SW480 (cell line): ENCODE results near the gene ACACA.

Experiments used
- DNase-seq: peaks from one replicate; pipeline ENCODE4 v3.0.0-alpha.2; 2016; ENCODE audit warnings: low spot score

The ACACA gene

GRCh38 chr17:37342589-37342988, 64.0 kb downstream of the ACACA start:
- no peak for DNase-seq

- no peak for DNase-seq
These were observed 65.8 kb downstream of the ACACA start for GRCh38 chr17:37340804-37341203.

DNA sequence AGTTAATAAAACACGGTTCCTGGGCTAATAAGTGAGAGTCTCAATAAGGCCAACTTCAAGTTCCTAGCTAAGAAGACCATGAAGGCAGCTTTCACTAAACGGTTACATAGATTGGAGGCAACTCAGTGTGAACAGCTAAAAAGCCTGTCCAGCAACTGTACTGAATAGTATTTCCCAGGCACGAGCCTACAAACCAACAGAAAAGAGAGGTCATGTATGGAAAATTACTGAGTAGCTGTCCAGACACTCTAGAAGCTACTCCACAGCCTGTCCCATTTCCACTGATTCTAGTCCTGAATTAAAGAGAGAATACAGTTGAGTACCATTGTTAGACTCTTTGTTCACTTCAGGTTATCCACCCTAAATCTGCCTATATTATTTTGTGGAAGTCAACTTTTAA, 67.3 kb downstream of the ACACA start:
- no peak for DNase-seq

GRCh38 chr17:37338847-37339246, 67.8 kb downstream of the ACACA start:
- no peak for DNase-seq

- DNase-seq = no peak
These were observed 79.1 kb downstream of the ACACA start for GRCh38 chr17:37327341-37328090.

DNA sequence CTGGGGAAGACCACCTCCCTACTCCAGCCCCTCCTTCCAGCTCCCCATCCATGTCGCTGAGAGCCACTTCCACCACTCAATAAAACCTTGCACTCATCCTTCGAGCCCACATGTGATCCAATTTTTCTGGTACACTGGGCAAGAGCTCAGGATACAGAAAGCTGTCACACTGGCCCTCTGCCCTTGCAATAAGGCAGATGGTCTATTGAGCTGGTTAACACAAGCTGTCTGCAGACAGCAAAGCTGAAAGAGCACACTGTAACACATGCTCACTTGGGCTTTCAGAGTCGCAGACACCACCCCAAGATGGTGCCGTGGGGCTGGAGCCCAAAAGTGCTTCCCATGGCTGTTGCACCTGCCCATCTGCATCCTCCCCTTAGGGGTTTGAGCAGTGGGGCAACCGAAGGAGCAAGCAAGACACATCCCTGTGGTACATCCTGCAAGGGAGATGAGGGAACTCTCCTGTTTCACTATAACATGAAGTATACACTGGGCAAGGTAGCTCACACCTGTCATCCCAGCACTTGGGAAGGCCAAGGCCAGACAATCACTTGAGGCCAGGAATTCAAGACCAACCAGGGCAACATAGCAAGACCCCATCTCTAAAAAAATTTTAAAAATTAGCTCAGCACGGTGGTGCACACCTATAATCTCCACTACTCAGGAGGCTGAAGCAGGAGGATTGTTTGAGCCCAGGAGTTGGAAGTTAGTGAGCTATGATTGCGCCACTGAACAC, 83.6 kb downstream of the ACACA start:
- DNase-seq = no peak

DNA sequence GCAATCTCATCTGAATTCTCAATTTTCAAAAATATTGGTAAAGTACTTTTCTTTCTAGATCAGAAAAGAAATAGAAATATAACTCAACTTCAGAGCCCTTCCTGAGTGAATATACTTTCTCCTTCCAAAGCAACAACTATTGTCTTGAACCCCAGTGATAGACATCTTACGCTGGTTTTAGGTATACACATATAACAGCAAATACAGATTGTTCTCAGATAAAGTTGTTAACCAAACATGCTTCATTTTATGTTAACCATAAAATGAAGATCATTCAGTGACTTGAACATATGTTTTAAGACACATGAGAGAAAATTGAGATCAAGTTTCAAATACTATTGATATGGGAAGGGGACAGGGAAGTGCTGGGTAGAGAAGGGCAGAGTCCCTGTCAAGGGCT, 84.5 kb downstream of the ACACA start:
- no peak for DNase-seq

GRCh38 chr17:37318931-37319594, 87.6 kb downstream of the ACACA start:
- no peak for DNase-seq

- DNase-seq = no peak
These were observed 88.8 kb downstream of the ACACA start for GRCh38 chr17:37317867-37318266.

- no peak for DNase-seq
These were observed 91.0 kb downstream of the ACACA start for GRCh38 chr17:37315601-37316000.

- no peak for DNase-seq
These were observed 94.3 kb downstream of the ACACA start for GRCh38 chr17:37312137-37312923.

DNA sequence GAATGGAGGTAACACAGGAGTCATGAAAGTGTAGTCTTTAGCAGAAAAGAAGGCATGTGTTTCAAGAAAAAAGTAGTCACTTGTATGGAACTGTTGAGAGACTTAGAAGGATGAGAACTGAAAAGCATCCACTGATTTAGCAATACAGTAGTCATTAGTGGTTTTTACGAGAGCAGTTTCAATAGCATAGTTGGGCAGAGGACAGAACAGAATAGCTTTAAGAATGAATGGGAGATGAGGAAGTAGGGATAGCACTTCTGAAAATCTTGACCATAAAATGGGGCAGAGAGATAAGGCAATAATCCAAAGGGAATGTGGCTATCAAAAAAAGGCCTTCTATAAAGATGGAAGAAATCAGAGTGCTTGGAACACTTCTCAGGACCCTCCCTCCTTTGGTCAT, 95.7 kb downstream of the ACACA start:
- DNase-seq = no peak

DNA sequence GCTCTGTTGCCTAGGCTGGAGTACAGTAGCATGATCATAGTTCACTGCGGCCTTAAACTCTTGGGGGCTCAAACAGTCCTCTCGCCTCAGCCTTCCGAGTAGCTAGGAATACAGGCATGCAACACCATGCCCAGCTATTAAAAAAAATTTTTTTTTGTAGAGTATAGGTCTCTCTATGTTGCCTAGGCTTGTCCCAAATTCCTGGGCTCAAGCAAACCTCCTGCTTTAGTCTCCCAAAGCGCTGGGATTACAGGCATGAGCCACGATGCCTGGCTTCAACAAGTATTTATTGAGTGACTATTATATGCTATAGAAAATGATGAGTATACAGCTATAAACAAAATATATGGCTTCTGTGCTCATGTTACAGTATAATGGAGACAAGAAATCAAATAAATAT, 97.6 kb downstream of the ACACA start:
- DNase-seq = no peak

DNA sequence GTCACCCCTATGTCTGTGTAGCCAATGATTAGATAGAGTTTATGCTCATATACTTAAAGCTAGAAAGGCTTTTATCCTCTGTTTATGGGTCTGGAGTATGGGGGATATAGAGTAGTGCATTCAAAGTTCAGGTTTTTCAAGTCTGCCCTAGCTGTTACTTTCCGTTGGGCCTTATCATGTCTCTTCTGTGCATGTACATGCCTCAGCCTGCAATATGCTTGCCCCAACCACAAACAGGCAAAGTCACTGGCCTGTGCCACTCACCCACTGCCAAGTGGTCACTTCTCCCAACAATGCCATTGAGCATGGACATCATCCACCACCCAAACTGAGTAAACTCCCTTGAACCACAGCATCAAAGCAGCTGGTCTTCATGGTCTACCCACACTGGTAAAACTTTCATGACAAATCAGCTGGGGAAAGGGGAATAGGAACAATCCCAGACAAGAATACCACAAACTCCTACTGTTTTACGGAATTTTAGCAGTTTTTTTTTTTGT, 101.2 kb downstream of the ACACA start:
- no peak for DNase-seq

- no peak for DNase-seq
These were observed 105.3 kb downstream of the ACACA start for GRCh38 chr17:37301288-37301687.

DNA sequence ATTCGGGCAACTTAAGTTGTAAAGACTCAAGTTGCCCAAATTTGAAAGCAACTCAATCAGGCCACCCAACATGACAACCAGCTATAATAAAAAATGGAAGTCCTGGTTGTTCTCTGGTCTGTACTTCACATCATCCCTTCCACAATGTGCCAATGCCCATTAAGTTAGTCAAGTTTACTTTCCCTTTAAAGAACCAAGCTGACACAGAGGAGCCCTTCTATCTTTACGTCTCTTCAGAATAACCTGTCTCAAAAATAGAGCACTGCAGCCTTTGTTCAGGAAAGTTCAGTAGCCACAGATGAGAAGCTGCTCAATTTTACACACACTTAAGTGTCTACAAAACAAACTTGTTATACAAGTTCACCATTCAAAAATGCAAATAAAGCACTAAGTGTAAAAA, 106.0 kb downstream of the ACACA start:
- no peak for DNase-seq

GRCh38 chr17:37299257-37299980, 107.2 kb downstream of the ACACA start:
- DNase-seq = no peak

DNA sequence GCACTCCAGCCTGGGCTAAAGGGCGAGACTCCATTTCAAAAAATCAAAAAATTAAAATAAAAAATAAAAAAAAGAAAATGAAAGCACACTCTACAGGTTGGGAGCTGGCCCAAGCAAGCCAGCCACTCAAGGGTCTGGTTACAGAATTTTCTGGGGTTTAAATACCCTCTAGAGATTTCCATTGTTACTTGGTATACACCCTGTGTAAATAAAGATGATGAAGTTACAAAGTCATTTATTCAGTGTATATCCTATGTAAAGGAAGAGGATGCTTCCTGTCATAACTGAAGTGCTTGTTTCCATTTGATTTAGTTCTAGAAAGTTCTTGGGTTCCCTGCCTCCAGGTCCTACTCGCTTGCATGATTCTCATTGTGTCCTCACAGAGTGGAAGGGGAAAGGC, 110.7 kb downstream of the ACACA start:
- no peak for DNase-seq

- no peak for DNase-seq
These were observed 111.7 kb downstream of the ACACA start for GRCh38 chr17:37294888-37295287.

GRCh38 chr17:37293770-37294169, 112.9 kb downstream of the ACACA start:
- DNase-seq = no peak

DNA sequence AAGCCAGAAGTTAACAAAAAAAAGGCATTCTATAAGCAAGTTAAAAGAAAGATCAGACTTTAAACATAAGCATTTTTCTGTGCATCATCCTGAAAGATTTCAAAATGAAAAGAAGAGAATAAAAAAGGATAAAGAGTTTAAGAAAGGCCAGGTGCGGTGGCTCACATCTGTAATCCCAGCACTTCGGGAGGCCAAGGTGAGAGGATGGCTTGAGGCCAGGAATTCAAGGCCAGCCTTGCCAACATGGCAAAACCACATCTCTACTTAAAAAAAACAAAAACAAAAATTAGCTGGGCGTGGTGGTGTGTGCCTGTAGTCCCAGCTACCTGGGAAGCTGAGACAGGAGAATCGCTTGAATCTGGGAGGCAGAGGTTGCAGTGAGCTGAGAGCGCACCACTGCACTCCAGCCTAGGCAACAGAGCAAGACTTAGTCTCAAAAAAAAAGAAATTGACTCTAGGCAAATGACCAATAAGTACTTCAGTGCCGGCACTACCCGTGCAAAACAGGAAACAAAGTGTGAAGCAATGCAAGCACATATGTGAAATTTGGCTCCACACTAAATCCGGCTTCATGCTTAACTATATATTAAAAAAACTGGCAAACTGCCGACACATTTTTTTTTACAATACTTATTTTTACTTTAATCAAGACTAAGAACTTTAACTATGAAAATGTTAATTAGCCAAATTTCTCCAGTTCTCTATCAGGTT, 114.1 kb downstream of the ACACA start:
- no peak for DNase-seq
